ENCODE data around the gene CXCR6. TPM values are rescaled to one million over a fixed set of nuclear protein-coding genes. Genes with fewer than 3 reads are reported as not detected.

Gene CXCR6
- total and polyA plus RNA-seq, 7 donors, result 0.05 to 0.50 (median 0.10) TPM; not detected in 4

DNA sequence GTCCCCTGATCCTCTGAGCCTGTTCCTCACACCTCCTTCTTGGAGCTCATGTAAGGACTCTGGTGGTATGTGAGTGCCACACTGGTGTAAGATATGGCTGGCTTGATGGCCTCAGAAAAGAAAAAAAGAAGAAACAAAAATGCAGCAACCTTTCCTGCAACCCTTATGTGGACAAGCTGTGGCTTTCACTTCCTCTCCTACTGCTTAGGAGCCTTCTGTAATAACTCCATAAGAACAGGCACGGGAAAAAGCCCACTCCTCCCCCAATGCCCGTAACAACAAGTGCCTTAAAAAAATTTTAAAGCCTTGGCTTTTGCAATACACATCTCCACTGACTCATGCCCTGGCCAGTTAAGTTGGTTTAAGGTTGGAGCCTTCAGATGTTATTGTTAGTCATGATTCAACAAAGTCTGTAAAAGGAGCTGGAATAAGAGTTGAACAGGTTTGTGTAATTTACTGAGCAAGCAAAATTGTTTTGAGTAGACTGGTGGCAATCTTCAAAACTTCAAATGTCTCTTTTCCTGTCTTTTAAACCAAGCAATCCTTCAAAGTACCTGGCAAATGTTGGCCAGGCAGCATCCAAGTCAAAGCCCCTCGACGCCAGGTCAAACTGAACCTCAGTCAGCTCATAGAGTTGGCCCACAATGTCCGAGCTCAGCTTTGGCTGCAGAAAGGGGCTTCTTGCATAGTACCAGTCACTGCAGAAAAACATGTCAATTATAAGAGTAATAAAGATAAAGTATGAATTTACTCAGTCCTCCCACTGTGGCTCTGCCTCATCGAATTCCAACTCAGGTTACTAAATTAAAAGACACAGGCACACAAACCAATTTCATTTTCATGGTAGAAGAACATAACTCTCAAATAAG is 29.5 kb downstream of the CXCR6 start:
- TF ChIP-seq, protein P1, sequence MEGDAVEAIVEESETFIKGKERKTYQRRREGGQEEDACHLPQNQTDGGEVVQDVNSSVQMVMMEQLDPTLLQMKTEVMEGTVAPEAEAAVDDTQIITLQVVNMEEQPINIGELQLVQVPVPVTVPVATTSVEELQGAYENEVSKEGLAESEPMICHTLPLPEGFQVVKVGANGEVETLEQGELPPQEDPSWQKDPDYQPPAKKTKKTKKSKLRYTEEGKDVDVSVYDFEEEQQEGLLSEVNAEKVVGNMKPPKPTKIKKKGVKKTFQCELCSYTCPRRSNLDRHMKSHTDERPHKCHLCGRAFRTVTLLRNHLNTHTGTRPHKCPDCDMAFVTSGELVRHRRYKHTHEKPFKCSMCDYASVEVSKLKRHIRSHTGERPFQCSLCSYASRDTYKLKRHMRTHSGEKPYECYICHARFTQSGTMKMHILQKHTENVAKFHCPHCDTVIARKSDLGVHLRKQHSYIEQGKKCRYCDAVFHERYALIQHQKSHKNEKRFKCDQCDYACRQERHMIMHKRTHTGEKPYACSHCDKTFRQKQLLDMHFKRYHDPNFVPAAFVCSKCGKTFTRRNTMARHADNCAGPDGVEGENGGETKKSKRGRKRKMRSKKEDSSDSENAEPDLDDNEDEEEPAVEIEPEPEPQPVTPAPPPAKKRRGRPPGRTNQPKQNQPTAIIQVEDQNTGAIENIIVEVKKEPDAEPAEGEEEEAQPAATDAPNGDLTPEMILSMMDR (IDR thresholded peaks at IDR 0.05), result no peak
- Histone ChIP-seq H3K27me3 (ENCODE audit: insufficient read depth in 3 of 3, low read length in 2 of 3) (no peaks in the 10 kb centered on the region), H3K4me3 (no peak overlapping the region), H3K9me3 (no peaks in the 10 kb centered on the region), H3K36me3 (ENCODE audit: insufficient read depth in 1 of 2, low read depth in 1 of 2) (peaks cover 8 to 74% of the 10 kb centered on the region in 2 donors), H3K27ac (peak overlapping the region; percentile 99), H3K4me1 (peaks cover 66% of the 10 kb centered on the region)
- 78 to 87% (median 86%) methylated on average over 6 of the region's 6 CpGs for WGBS, 3 donors
- intact Hi-C loops (cut with DNase I), result no loop called here
- DNase-seq (no peak), ATAC-seq (peak; percentile 59 to 89 (median 84))

DNA sequence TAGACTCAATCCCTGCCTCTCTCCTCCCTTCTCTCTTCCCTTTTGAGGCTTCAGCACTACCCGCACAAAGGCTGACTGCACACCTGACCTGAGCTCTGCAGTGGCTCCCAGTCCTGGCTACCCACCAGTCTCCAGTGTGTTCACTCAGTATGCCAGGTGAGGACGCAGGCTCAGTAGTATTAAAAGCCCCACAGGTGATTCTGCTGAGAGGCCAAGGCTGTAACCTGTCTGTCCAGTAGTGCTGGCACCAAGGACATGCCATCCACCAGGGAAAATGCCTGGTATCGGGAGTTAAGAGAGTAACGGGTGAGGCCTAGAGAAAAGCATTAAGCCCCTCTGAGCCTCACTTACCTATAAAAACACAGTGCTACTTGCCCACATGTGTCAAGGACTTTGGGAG is 31.4 kb downstream of the CXCR6 start:
- peaks cover 67% of the 10 kb centered on the region for H3K4me1 ChIP-seq
- 60 to 96% (median 77%) methylated on average over 4 of the region's 4 CpGs for WGBS, 3 donors
- H3K9me3 ChIP-seq, result no peaks in the 10 kb centered on the region
- H3K36me3 ChIP-seq (ENCODE audit: insufficient read depth in 1 of 2, low read depth in 1 of 2), result peaks cover 11 to 63% of the 10 kb centered on the region in 2 donors
- no peaks in the 10 kb centered on the region for H3K27me3 ChIP-seq (ENCODE audit: insufficient read depth in 3 of 3, low read length in 2 of 3)
- TF ChIP-seq, protein P1 (IDR thresholded peaks at IDR 0.05), result no peak
- ATAC-seq (no peak), DNase-seq (no peak)
- peak overlapping the region; percentile 29 for H3K4me3 ChIP-seq
- peak overlapping the region; percentile 99 for H3K27ac ChIP-seq
- intact Hi-C loops (cut with DNase I), result no loop called here

DNA sequence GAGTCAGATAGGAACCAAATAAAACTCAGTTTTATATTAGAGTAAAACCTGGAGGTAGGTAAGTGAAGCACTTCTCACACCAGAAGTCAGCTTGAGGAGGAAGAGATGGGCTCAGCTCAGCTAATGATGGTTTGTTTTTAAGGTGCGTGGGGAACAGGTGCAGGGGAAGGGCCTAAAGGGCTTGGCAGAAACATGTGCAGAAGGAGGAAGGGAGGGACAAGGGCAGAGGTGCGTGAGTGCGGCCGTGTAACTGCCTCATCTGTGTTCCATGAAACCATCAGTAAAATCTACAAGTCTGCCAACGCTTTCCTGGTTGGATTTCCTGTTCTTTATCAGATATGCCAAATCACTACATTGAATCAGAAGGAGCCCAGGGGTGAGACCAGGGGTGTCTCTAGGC is 32.4 kb downstream of the CXCR6 start:
- TF ChIP-seq, protein P1 (IDR thresholded peaks at IDR 0.05), result no peak
- peak overlapping the region; percentile 99 for H3K27ac ChIP-seq
- H3K4me3 ChIP-seq, result peak overlapping the region; percentile 29
- peaks cover 10 to 64% of the 10 kb centered on the region in 2 donors for H3K36me3 ChIP-seq (ENCODE audit: insufficient read depth in 1 of 2, low read depth in 1 of 2)
- no peaks in the 10 kb centered on the region for H3K27me3 ChIP-seq (ENCODE audit: insufficient read depth in 3 of 3, low read length in 2 of 3)
- H3K4me1 ChIP-seq, result peaks cover 76% of the 10 kb centered on the region
- DNase-seq (no peak), ATAC-seq (peak; percentile 21 to 62 (median 29))
- 25 to 44% (median 37%) methylated on average over 5 of the region's 5 CpGs for WGBS, 3 donors
- intact Hi-C loops (cut with DNase I), result no loop called here
- H3K9me3 ChIP-seq, result no peaks in the 10 kb centered on the region

DNA sequence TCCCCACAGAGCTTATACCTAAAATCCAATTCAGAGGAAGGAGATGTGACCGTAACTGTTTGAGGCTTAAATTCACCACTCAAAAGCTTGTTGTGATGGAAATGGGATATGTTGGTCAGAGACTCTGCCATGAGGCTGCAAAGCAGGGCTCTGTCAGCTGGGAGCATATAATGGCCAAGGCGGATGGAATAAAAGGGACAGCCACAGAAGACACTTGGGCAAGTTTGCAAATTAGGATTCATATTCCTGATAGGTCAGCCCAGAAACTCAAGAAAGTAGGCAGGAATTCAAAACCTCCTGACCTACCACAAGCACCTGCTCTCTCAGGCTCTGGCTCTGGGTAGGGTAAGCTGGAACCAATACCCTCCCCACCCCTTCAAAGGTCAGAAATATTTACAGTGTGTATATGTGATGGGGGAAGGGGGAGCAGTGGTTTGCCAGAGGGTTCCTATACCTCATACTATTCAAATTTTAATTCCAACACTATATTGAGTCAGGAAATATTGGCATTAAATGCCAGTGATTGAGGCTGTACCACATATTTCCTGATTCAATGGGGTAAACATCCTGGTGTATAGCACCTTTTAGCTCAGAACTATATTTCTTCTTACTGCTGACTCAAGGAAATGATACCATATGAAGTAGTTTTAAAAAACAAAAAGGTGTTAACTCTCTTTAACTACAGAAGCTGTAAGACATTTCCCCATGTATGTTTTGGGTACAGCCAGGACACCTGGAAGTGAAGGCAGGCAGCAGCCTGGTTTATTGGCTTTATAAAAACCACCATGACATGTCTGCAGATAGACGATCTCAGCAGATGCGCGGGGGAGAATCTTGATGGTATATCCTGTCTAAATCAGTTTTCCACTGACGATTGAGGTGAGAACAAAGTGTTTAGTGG is 33.2 kb downstream of the CXCR6 start:
- TF ChIP-seq, protein P1 (IDR thresholded peaks at IDR 0.05), result no peak
- H3K27ac ChIP-seq, result peak overlapping the region; percentile 99
- no peak overlapping the region for H3K4me3 ChIP-seq
- no peaks in the 10 kb centered on the region for H3K27me3 ChIP-seq (ENCODE audit: insufficient read depth in 3 of 3, low read length in 2 of 3)
- H3K9me3 ChIP-seq, result no peaks in the 10 kb centered on the region
- peaks cover 16 to 65% of the 10 kb centered on the region in 2 donors for H3K36me3 ChIP-seq (ENCODE audit: insufficient read depth in 1 of 2, low read depth in 1 of 2)
- peaks cover 84% of the 10 kb centered on the region for H3K4me1 ChIP-seq
- ATAC-seq (peak in 3 of 4 donors; percentile 4 to 78 (median 39)), DNase-seq (no peak)
- WGBS, 3 donors, result 39 to 64% (median 42%) methylated on average over 6 of the region's 6 CpGs
- intact Hi-C loops (cut with DNase I), result no loop called here

Data from psoas muscle (tissue), 8 donors.